Measurements from ENCODE around the gene BCAS1.
"Not testable (repeated sequence)": the region's sequence is repeated elsewhere in the genome, so short reads cannot be mapped to it uniquely, and the experiment has no call there.

BCAS1 gene

GRCh38 chr20:53981752-53982437 is 88.5 kb downstream of the BCAS1 start:
- no peak for DNase-seq

GRCh38 chr20:53981130-53981529 is 89.3 kb downstream of the BCAS1 start:
- DNase-seq, result no peak

GRCh38 chr20:53980031-53980465 is 90.3 kb downstream of the BCAS1 start:
- no peak for DNase-seq

GRCh38 chr20:53978497-53978896 is 91.9 kb downstream of the BCAS1 start:
- no peak for DNase-seq

GRCh38 chr20:53977391-53977790 is 93.0 kb downstream of the BCAS1 start:
- DNase-seq, result no peak

- no peak for DNase-seq
Measured at GRCh38 chr20:53975761-53976160, 94.6 kb downstream of the BCAS1 start.

GRCh38 chr20:53974785-53975555 is 95.4 kb downstream of the BCAS1 start:
- DNase-seq, result no peak

- not testable (repeated sequence) for DNase-seq
Measured at GRCh38 chr20:53973882-53974281, 96.5 kb downstream of the BCAS1 start.

- DNase-seq, result no peak
Measured at GRCh38 chr20:53972179-53972578, 98.2 kb downstream of the BCAS1 start.

- no peak for DNase-seq
Measured at GRCh38 chr20:53971096-53971683, 99.2 kb downstream of the BCAS1 start.

GRCh38 chr20:53970232-53970631 is 100.2 kb downstream of the BCAS1 start:
- DNase-seq, result no peak

- no peak for DNase-seq
Measured at GRCh38 chr20:53967527-53967926, 102.9 kb downstream of the BCAS1 start.

GRCh38 chr20:53966774-53967398 is 103.5 kb downstream of the BCAS1 start:
- no peak for DNase-seq

GRCh38 chr20:53964501-53965253 is 105.7 kb downstream of the BCAS1 start:
- DNase-seq, result no peak

GRCh38 chr20:53964067-53964466 is 106.3 kb downstream of the BCAS1 start:
- DNase-seq, result no peak

- DNase-seq, result no peak
Measured at GRCh38 chr20:53963635-53964034, 106.8 kb downstream of the BCAS1 start.

GRCh38 chr20:53962388-53962787 is 108.0 kb downstream of the BCAS1 start:
- no peak for DNase-seq

GRCh38 chr20:53961527-53961926 is 108.9 kb downstream of the BCAS1 start:
- no peak for DNase-seq

GRCh38 chr20:53960579-53961272 is 109.7 kb downstream of the BCAS1 start:
- no peak for DNase-seq

GRCh38 chr20:53959911-53960578 is 110.3 kb downstream of the BCAS1 start:
- DNase-seq, result no peak

- no peak for DNase-seq
Measured at GRCh38 chr20:53958260-53958659, 112.1 kb downstream of the BCAS1 start.

Data from stimulated activated CD4-positive, alpha-beta T cell treated with anti-CD3 and anti-CD28 coated beads, Interleukin-4, amount 100 ng/mL, for 4 hours (primary cell).